GM10847 (cell line): ENCODE results near the gene SH3RF3.

Experiments
- POLR2A ChIP-seq: IDR thresholded peaks from 2 replicates; pipeline ENCODE4 v1.6.1; 2011; ENCODE audit not compliant: insufficient read length; ENCODE audit errors: extremely low read depth

The SH3RF3 gene

DNA sequence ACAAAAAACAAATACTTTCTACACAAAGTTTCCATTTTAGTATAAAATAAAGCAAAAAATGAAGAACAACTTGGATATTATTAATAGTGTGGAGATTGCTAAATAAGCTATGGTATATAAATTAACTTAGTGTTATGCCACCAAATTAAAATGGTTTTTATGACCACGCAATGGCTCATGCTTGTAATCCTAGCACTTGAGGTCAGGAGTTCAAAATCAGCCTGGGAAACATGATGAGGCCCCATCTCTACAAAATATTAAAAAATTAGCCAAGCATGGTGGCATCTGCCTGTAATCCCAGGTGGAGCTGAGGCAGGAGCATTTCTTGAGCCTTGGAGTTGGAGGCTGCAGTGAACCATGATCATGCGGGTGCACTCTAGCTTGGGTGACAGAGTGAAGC, 108.8 kb downstream of the SH3RF3 start:
- TF ChIP-seq POLR2A: no peak

DNA sequence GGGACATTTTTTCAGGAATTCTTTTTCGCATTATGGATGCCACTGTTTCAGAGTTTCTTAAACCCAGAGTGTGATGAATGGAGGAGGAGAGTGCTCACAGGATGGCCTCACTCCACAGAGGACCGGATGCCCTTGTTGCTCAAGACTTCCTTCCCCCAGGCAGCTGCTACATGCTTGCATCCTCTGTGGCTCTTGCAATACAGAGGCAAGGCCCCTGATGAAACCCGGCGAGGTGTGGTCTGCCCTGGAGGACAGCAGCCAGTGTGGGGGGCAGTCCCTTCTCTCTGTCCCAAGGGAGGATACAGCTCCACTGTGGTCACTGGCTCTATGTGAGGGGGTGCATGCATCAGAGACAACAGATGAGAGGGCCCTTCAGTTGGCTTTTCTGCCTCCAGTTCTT, 109.6 kb downstream of the SH3RF3 start:
- TF ChIP-seq POLR2A: no peak

DNA sequence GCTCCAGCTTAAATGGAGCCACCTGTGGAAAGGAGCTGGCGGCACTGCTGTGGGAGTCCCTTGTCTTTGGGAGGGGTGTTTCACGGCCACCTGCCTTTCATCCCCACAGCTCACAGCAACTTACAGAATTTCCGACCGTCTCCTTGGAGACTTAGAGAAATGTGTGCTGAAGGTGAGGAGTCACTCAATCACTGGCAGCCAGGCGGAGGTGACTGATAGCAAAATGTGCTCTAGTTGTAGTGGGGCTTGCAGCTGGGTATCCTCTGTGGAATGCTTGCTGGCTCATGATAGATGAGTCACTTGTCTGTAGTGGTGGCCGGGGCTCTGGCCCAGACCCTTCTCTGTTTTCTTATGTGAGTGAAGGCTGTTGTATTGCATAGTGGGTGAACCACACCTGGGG, 110.7 kb downstream of the SH3RF3 start:
- TF ChIP-seq POLR2A: no peak

DNA sequence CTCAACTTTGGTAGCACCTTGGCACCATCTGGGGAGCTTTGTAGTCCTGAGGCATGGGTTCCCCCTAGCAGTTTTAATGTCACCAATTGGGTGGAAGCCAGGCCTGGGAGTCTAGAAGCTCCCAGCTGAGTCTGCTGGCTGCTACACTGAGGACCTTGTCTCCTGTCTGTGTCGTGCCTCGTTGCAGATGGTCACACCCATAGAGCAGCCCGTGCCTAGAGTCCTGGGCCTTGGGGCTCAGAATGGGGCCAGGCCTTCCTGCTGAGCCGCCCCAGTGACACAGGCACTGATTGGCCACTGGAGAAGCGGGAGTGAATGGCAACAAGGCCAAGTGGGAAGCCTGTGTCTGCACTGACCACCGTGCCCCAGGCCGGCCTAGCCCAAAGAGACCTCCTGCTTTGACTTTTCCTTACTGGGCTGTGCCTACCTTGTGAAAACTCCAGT, 113.2 kb downstream of the SH3RF3 start:
- no peak for TF ChIP-seq POLR2A

DNA sequence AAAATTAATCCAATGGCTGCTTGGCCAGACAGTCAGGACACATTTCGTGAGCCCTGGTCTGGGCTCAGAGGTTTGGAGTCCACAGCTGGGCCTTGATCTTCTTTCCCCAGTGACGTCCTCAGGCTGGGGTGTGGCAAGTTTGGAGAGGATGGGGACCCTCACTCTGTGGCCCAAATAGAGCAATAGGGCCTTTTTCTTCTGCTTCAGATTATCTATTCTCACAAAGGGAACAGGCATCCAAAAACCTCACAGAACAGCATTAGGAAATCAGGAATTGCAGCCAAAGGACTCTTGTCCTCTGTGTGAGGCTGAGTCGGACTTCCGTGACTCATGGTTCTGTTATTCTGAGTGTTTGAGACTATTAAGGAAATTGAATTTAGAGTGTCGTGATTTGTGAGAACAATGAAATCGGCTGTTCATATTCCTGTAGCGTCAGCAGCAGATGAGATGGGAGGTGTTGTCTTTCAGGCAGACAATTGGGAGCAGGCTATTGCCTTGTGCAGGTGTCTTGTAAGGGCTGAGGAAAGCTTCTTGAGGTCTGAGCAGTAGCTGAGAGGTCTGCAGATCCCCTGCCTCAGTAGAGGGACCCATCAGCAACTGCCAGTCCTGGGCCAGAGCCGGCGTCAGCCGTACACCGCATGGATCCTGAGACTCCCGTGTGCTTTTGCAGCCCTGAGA, 113.8 kb downstream of the SH3RF3 start:
- no peak for TF ChIP-seq POLR2A

DNA sequence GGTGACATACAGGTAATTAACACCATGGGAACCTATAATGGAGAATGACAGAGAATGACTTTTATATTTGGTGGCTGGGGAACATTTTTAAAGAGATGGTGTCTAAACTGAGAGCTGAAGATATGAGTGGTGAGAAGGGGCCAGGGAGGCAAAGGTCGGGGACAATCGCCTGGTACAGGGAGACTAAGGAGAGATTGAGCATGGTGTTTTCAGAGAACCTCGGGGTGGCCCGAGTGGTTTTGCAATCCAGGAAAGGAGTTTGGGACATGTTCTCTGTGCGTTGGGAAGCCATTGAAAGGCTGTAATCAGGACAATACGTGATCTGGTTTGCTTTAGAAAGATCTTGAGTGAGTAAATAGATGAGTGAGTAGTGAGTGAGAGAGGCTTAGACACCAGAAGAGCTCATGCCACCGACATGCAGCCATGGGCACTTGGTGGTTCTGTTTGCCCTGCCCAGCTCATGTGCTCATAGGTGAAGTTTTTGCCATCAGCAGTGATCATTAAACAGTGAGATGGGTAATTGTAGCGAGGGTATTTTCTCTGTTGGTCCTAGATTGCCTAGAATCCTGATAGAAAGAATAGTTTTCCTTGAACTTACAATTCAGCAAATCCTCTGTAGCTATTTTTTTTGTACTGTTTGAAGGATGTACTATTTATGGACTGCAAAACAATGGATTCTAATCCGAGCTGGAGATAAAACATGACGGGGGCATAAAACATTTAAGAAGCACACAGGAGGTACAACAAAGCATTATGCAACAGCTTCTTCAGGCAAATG, 114.7 kb downstream of the SH3RF3 start:
- TF ChIP-seq POLR2A: no peak

DNA sequence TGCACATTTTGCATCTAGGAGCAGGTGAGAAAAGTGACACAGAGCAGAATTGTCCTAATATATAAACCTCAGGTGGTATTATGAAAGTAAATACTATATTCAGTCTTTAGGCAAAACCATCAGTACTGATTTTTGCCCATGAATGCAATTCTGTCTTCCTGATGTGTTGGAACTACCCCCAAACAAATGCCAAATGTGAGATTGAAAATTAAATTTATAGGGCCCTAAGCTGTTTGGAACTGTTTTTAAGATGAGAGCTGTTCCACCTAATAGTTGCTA, 115.2 kb downstream of the SH3RF3 start:
- TF ChIP-seq POLR2A: no peak

DNA sequence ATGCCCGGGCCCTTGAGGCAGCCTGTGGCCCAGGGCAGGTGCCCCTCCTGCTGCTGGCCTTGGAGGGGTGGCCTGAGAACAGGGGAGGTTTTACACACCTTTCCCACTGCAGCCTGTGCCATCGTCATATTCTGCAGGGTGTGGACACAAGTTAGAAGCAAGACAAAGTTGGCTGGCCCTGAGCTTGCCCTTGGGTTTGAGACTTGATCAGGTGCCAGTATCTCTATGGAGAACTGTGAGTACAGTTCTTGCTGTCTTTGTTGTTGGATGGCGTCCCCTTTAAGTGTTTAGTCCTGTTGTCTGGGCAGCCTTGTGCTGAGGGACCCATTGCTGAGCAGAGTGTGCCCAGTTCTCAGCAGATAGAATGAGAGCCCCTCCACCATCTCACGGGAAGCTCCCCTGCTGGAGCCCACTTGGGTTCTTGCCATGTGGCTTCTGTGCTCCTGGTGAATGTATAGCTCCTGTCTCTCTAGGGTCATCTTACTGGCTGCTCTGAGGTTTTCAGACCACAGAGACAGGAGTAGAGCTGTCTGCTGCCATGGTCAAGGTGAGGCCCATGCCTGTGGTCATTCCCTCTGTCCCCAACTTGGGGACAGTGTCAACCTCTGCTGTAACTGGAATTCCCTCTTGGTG, 115.9 kb downstream of the SH3RF3 start:
- TF ChIP-seq POLR2A: no peak

DNA sequence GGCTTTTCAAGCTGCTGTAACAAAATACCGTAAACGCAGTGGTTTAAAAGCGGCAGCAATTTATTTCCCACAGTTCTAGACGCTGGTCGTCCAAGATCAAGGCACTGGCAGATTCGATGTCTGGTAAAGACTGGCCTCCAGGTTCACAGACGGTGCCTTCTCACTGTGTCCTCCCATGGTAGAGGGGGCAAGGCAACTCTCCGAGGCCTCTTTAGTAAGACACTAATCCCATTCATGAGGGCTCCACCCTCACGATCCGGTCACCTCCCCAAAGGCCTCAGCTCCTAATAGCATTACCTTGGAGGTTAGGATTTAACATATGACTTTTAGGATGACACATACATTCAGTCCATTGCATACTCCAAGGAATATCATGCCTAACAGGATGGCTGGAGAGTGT, 117.2 kb downstream of the SH3RF3 start:
- TF ChIP-seq POLR2A: no peak

DNA sequence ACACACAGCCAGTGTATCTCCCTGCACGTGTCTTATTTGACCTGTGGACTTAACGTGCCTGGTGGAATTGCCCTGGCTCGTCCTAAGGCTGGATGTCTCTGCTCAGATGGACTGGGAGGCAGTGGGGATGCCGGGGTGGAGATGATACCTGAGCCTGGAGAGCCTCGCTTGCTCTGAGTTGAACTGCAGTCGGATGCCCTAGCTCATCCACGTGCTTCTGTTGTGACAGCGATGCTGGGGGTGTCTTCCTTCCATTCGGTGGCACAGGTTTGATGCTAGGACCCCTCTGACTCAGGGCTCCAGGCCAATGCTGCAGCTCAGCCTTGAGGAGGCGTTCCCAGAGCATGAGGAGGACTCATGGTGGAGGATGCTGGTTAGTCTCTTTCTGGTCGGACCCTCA, 117.6 kb downstream of the SH3RF3 start:
- no peak for TF ChIP-seq POLR2A

DNA sequence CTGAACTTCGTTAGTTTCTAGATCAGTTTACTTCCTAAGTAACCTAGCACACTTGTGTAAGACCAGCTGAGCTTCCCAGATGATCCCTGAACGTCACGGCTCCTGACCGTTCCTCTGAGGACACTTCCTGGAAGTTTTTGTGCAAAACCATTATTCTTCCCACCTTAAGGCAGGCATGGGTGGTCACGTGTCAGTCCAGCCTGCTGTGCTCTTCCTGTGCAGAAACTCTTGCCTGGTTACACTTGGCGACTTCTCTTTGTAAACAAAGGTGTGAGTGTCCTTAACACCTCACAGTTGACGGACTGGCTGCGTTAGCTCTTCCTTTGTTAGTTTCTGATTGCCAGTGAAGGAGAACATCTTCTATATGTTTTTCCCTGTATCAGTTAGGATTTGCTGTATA, 118.3 kb downstream of the SH3RF3 start:
- TF ChIP-seq POLR2A: no peak

DNA sequence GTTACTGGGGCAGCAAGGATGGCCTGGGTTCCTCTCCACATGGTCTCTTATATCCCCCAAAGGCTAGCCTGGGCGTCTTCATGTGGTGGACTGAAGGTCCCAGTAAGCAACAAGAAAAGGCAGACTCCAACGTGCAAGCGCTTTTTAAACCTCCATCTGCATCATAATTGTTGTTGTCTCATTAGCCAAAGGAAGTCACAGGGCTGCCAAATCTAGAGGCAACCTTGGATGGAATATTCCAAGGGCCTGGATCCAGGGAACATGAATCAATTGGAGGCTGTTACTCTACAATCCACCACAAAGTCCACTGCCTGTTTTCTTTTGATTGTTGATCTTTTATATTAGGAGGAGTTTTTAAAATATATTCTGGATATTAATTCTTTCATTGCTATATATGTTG, 118.8 kb downstream of the SH3RF3 start:
- TF ChIP-seq POLR2A: no peak

DNA sequence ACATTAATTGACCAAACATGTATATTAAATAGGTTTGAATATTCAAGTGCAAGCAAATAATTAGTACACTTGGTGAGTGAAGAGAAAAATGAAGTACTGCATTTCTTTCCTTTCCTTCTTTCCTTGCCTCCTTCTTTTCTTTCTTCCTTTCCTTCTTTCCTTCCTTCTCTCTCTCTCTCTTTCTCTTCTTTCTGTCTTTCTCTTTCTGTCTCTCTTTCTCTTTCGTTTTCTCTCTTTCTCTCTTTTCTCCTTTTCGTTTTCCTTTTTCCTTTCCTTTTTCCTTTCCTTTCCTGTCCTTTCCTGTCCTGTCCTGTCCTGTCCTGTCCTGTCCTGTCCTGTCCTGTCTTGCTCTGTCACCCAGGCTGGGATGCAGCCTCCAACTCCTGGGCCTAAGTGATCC, 119.6 kb downstream of the SH3RF3 start:
- no peak for TF ChIP-seq POLR2A

DNA sequence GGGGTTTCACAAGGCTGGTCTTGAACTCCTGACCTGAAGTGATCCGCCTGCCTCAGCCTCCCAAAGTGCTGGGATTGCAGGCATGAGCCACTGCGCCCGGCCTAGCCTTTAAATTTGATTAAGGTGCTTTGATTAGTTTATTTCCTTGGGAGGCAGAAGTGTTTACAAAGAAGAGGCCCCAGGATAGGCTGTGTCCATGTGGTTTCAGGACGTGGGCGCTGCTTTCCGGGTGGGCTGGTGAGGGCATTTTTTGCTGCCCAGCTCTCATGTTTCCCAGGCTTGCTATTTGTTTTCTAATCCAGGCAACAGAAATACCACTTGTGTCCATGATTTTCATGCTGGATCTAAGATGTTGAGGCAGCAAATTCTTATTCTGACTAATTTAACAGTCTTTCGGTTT, 124.2 kb downstream of the SH3RF3 start:
- TF ChIP-seq POLR2A: no peak

DNA sequence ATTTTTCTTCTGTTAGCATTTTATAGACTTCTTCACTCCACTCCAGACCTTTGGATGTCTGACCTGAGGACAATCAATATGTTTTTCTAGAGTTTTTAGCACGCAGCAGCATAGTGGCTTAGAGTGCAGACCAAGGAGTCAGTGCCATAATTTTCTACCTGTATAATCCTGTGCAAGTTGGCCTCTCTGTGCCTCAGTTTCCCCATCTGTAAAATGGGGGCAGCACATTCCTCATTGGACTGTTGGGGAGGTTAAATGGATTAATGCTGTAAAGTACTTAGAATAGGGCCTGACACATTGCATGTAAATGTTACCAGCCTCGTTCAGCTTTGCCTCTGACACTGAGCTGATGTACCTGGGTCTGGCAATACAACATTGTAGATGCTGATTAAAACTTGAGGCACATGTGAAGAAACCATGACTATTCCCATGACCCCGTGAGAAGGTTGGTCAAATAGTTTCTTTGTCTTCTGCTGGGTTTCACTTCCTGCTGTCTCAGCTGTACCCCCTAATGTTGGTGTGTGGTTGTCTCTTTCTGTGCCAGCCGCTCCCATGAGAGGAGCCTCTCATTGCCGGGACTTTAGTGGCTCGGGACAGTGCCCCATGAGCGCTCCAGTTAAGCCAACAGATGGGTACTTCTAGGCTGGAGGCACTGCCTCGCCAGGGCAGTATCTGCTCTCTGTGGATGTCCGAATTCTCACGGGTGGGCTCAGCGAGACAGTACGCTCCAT, 125.3 kb downstream of the SH3RF3 start:
- TF ChIP-seq POLR2A: no peak

DNA sequence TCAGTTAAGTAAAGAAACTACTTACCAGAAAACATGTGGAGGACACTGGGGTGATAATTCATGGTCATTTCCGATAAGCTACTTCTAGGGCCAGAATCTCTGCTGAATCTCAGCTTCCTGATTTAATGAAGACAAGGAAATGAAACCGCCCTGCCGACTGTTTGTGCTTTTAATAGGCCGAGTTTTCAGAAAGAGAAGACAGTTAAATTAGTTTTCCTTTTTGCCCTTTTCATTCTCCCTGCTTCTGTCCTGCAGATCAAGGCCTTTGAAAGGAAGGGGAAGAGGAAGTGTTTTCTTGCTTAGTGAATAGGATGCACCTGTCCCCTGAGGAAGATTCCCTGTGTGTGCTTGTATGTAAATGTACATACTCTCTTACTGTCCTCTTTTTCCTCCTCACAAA, 126.6 kb downstream of the SH3RF3 start:
- no peak for TF ChIP-seq POLR2A
